Psoas muscle (tissue), 8 donors: ENCODE results near the gene TDO2. TPM values are rescaled to one million over a fixed set of nuclear protein-coding genes. Genes with fewer than 3 reads are reported as not detected.

Experiments
- ATAC-seq, 4 donors: fragments of 200-7000 bp; cut with Tn5 transposase; one replicate each; pipeline ENCODE4 v1.9.1; 2020; ENCODE audit warnings: moderate library complexity in 3 of 4, mild to moderate bottlenecking in 2 of 4
- DNase-seq, 2 donors: peaks; one replicate each; pipeline ENCODE4 v3.0.0-alpha.2; 2020
- H3K27ac ChIP-seq: fragments of 200-600 bp; one replicate; pipeline ENCODE4 v1.8.0; 2022
- H3K27me3 ChIP-seq, 3 donors: fragments of 200-600 bp in 1 of 3; one replicate each; pipeline versions ENCODE4 v1.6.1 to v1.8.0; 2013 to 2022; ENCODE audit warnings: low read length in 2 of 3, mild to moderate bottlenecking in 2 of 3, moderate library complexity in 1 of 3; ENCODE audit not compliant: insufficient read depth in 3 of 3
- H3K36me3 ChIP-seq, 2 donors: fragments of 200-600 bp in 1 of 2; one replicate each; pipeline versions ENCODE4 v1.6.1 to v1.8.0; 2013 to 2022; ENCODE audit warnings: low read depth in 1 of 2, mild to moderate bottlenecking in 1 of 2, moderate library complexity in 1 of 2; ENCODE audit not compliant: insufficient read depth in 1 of 2
- H3K4me1 ChIP-seq: fragments of 200-600 bp; one replicate; pipeline ENCODE4 v1.8.0; 2022
- H3K4me3 ChIP-seq: fragments of 200-600 bp; one replicate; pipeline ENCODE4 v1.8.0; 2022; ENCODE audit warnings: mild to moderate bottlenecking
- H3K9me3 ChIP-seq: fragments of 200-600 bp; one replicate; pipeline ENCODE4 v1.8.0; 2022
- CTCF ChIP-seq: fragments of 200-600 bp; IDR thresholded peaks from one replicate; pipeline ENCODE4 v1.8.0; 2022; ENCODE audit warnings: antibody characterized with exemption
- WGBS, 3 donors: extraction: QIAGEN DNeasy Blood & Tissue Kit; methylation state at CpG; one replicate each; pipeline versions ENCODE4 v1.1.6 to v1.1.7; 2013; 5-methylcytosine and 5-hydroxymethylcytosine counted together
- intact Hi-C, 2 donors: fragments of 100-400 bp; cut with DNase I; formaldehyde crosslinking; loops; one replicate each; pipeline versions ENCODE4 v1.11.0 to v1.14.2; 2022
- polyA plus RNA-seq, 3 donors: library from polyadenylated mRNA; stranded (reverse); fragments of 200-250 nt; gene quantifications; one replicate each; pipeline ENCODE4 v1.2.3, GENCODE V29; 2013
- total RNA-seq, 4 donors: library from RNA; stranded (reverse); fragmentation: NEBNext Ultra II Directional in 2 of 4; extraction: Animal tissue kit (Norgen Biotek cat#: 25700) in 2 of 4; gene quantifications; one replicate each; pipeline versions ENCODE4 v1.2.1 to v1.2.4, GENCODE V29; 2021 to 2023
- donor health status: healthy with polysubstance abuse.
- donor health status: DM: no; HTN: no; CAD: no; lungs with moderate emphysema.
- donor health status: Bipolar disorder and iron deficiency.
- donor health status: healthy.
- donor health status: DM: yes; HTN: yes; CAD: no.
- donor health status: DM: no; HTN: no; CAD: no.
- donor health status: DM: no; HTN: no; CAD: no.
- donor health status: DM: yes; HTN: yes; CAD: no.

Gene TDO2
- total and polyA plus RNA-seq, 7 donors = 0.04 to 0.35 (median 0.21) TPM; not detected in 4

- H3K27ac ChIP-seq = no peak overlapping the region
- ATAC-seq (no peak), DNase-seq (no peak)
- no peaks in the 10 kb centered on the region for H3K27me3 ChIP-seq
- no peak for TF ChIP-seq CTCF
- WGBS, 3 donors = 60 to 70% (median 60%) methylated on average over 6 of the region's 6 CpGs
- intact Hi-C loops = no loop called here
- H3K36me3 ChIP-seq = no peaks in the 10 kb centered on the region
- no peaks in the 10 kb centered on the region for H3K4me1 ChIP-seq
- H3K9me3 ChIP-seq = no peaks in the 10 kb centered on the region
- no peak overlapping the region for H3K4me3 ChIP-seq
Observed at GRCh38 chr4:155885666-155886065, 17.8 kb upstream of the TDO2 start.

- H3K36me3 ChIP-seq = no peaks in the 10 kb centered on the region
- H3K4me3 ChIP-seq = no peak overlapping the region
- DNase-seq = no peak
- TF ChIP-seq CTCF = no peak
- H3K9me3 ChIP-seq = no peaks in the 10 kb centered on the region
- H3K27me3 ChIP-seq = no peaks in the 10 kb centered on the region
- H3K27ac ChIP-seq = no peak overlapping the region
- WGBS, 3 donors = 71 to 77% (median 72%) methylated on average over 1 of the region's 1 CpG
- ATAC-seq = no peak
- no peaks in the 10 kb centered on the region for H3K4me1 ChIP-seq
- intact Hi-C loops = no loop called here
Observed at GRCh38 chr4:155887045-155887444, 16.5 kb upstream of the TDO2 start.

- no peak for TF ChIP-seq CTCF
- no peaks in the 10 kb centered on the region for H3K36me3 ChIP-seq
- DNase-seq (no peak), ATAC-seq (no peak)
- no peaks in the 10 kb centered on the region for H3K9me3 ChIP-seq
- H3K27me3 ChIP-seq = no peaks in the 10 kb centered on the region
- no peak overlapping the region for H3K27ac ChIP-seq
- intact Hi-C loops = no loop called here
- 62 to 64% (median 63%) methylated on average over 6 of the region's 6 CpGs for WGBS, 3 donors
- no peak overlapping the region for H3K4me3 ChIP-seq
- no peaks in the 10 kb centered on the region for H3K4me1 ChIP-seq
Observed at GRCh38 chr4:155887847-155888570, 15.5 kb upstream of the TDO2 start.

GRCh38 chr4:155889031-155889793 is 14.3 kb upstream of the TDO2 start:
- intact Hi-C loops = no loop called here
- ATAC-seq = peak in 1 of 4 donors; percentile 27
- DNase-seq = no peak

More at GRCh38 chr4:155889031-155889793, 14.3 kb upstream of the TDO2 start:
- Histone ChIP-seq H3K4me1 (no peaks in the 10 kb centered on the region), H3K27me3 (no peaks in the 10 kb centered on the region), H3K9me3 (no peaks in the 10 kb centered on the region), H3K27ac (no peak overlapping the region), H3K36me3 (no peaks in the 10 kb centered on the region), H3K4me3 (no peak overlapping the region)
- TF ChIP-seq CTCF = no peak
- WGBS, 3 donors = 9 to 16% (median 10%) methylated on average over 5 of the region's 5 CpGs
